NCI-H82 treated with DMSO at 0.1 percent for 48 hours (cell line): ENCODE measurements around the gene GALNT4.

ENCODE experiments used
- DNase-seq: peaks from one replicate; lab custom pipeline; 2025; ENCODE audit not compliant: unreplicated experiment; lab: John Stamatoyannopoulos, UW

The GALNT4 gene

GRCh38 chr12:89537389-89537788 lies 12.8 kb upstream of the GALNT4 start:
- no peak for DNase-seq

DNA sequence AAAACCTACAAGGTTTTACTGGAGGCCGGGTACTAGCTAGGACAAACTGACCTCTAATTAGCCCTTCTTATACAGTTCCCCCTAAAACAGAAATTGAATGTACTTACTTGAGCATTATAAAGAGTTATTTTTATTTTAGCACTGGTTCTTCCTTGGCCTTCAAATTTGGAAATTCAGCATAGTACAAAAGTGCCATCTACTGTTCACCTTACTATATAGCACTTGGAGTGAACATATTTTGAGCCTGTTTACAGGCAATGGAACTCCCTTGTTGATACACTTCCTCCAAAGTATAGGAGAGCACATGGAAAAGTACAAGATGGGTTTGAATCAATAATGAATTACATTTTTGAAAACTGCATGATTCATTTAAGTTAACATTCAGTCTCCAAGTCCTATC lies 5.1 kb upstream of the GALNT4 start:
- peak; percentile 9 for DNase-seq

- DNase-seq, result no peak
Measured at GRCh38 chr12:89528434-89528833, 3.8 kb upstream of the GALNT4 start.

DNA sequence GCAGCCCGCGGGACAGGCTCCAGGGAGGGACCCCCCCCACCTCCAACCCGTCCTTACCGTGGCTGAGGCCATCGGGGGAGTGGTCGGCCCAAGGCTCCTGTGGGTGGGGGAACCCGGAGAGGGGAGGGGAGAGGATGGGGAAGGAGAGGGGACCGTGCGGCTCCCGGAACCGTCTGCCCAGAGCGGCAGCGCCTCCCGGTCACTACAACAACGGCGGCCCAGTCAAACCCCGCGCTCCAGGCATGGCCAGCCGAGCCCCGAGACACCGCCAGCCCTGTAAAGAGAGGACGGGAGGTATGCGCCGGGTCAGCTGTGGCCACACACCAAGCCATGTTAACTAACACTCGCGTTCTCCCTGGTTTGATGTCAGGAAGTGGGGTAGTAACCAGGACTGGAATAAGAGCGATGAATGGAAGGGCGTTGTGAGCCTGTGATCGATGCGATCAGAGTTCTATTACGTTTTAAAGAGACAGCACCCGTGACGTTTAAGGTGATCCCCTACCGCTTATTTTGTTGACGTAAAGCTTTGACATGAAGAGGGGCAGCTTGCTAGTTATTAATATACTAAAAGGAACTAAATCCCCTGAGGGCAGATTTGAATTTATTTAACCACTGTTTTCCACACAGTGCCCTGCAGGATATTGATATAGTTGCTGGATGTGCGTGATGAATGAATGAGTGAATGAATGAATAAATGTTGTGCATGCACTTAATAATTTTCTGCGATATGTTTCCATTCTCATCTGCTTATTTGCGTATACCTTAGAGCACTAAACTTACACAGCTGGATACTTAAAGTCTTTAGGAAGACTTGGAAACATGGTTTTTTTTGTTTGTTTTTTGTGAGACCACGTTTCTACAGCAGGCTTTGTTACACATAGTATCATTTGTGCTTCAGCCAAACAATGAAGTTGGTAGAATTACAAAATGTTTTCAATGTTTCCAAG lies 1.5 kb upstream of the GALNT4 start, which contains the start of gene POC1B:
Gene POC1B, minus strand, starts transcription at position 224 of the 947 bp plus-strand sequence. Its CDS starts 152 bp downstream, at position 72.
- peak; percentile 81 for DNase-seq

DNA sequence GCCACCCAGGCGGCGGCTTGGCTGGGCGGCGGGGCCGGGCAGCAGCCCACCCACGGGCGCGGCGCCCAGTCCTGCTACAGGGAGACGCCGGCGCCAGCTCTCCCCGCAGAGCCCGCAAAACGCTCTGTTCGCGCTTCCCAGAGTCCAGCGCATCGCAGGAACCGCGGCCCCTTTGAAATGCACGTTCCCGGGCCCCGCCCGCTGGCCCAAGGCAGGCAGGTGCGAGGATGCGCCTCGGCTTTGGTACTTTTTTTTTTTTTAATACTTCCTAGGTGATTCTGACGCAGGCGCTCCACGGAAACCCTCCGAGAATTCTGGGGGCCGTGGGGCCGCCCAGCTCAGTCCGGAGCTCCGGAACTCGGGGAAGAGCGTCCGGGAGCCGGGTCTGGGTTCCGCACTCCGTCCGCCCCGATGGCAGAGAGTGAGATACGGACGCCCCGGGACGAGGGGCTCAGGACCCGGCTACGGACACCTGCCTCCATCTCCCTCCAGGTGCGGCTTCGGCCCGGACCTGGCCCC lies 768 bp upstream of the GALNT4 start:
- no peak for DNase-seq

DNA sequence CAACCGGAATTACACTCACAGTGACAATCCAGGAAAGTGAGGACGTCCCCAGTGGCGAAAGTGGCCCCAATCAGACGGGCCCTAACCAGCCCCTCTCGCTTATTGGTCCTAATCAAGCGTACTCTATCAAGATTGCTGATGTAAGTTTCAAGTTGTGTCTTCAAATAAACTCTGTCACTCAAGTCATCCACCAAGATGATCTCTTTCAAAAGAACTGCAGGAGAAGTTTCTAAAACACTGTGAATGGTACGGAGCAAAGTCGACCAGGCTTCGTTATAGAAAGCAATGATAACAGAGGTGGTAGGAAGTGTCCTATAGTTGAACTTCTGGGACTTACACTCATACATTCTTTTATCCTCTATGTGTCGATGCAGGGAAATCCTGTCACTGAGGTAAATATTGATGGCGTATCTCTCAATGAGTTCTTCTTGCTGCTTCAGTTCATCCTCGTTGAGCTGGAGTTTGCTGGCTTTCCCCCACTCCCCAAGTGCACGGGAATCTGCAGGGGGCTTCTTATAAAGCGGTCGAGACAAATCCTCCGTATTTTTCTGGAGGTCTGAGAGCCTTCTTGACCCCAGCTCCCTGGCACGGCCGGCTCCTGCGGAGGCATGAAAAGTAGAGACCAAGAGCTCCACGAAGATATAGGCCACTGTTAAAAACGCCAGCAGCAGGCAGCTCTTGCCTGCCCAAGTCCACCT lies 604 bp downstream of the GALNT4 start:
- DNase-seq, result no peak

DNA sequence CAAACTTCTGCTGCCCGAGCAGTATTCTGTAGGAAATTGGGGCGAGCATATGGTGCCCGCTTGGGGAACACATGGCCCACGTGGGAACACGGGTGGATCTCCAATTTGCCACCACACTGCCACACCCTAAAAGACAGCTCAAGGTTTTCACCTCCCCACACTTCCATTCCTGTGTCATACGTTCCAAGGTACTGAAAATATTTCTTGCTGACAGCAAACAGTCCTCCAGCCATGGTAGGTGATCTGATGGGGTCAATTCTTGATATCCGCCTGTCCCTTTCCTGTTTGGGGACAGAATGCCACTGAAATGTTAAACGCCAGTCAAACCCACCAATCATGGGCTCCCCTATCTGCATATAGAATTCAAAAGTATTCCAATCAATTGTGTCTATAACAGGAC lies 1.2 kb downstream of the GALNT4 start:
- DNase-seq, result no peak

DNA sequence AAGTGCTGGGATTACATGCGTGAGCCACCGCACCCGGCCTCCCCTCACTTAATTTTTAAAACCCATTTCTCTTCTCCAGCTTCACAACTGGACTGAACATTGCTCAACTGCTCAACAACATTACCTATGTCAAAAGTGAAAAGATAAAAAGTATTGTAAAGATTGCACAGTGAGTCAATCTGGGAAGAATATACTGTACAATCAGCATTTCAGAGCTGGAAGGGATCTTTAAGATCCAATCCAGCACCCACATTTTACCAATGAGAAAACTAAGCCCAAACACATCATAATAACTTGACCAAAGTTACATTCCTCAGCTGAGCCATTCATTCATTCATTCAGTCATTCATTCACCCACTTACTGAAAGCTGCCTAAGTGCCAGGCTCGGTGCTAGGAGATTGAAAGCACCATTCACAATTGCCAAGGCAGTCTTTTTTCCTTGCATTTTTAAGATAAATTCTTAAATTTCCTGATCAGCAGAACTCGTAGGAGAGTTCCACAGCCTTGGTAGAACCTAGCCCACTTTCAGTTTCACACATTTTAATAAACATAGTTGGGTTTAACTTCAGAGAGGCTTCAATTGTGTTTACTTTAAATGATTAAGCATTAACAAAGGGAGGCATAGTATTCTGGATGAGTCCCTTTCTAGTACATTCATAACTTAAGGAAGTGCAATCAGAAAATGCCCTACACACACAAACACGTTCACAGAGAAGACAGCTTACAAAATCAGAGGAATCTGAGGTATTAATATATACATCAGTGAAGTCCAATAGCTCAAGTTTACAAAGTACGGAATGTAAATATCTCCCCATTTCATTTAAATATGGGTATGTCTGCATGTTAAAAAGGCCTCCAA lies 3.0 kb downstream of the GALNT4 start:
- no peak for DNase-seq

- no peak for DNase-seq
Measured at GRCh38 chr12:89517720-89518119, 6.9 kb downstream of the GALNT4 start.

GRCh38 chr12:89516633-89517032 lies 8.0 kb downstream of the GALNT4 start:
- DNase-seq, result no peak

GRCh38 chr12:89514751-89515150 lies 9.8 kb downstream of the GALNT4 start:
- DNase-seq, result no peak

DNA sequence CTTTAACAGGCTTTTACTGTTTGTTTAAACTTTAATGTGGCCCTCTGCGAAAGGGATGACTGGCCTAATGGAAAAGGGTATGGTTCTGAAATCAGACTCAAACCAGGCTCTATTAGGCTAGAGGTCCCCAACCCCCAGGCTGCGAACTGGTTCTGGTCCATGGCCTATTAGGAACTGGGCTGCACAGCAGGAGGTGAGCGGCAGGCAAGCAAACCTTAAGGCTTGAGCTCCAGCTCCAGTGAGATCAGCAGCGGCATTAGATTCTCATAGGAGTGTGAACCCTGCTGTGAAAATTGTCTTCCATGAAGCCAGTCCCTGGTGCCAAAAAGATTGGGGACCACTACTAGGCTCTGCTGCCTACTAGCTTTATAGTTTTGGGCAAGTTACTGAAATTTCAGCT lies 11.1 kb downstream of the GALNT4 start:
- no peak for DNase-seq

DNA sequence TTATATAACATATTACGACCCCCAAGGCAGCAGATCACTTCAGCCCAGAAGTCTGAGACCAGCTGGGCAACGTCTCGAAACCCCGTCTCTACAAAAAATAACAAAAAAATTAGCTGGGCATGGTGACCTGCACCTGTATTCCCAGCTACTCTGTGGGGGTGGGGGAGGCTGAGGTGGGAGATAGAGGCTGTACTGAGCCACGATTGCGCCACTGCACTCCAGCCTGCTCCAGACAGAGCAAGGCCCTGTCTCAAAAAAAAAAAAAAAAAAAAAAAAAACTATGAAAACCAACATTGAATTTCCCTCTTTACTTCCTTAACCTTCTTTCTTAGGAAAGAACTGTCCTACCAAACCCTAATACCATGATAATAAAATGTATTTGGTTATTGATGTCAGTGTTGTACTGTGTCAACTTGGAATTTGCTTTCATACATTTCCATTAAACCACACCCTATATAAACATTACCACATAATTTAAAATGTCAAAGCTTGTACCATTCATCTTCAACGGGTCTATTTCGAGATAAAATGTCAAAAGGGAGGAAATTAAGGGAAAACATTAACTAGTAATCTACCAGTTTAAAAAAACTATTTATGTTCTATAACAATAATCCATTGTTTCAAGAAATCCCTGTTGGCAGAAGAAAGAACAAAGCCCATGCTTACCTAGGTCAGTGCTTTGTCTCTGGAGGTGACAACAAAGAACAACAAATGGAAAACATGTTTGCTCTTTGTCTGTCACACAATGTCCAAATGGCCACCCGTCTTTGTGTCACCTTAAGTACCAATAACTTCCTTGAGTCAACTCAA lies 17.4 kb downstream of the GALNT4 start:
- DNase-seq, result no peak

DNA sequence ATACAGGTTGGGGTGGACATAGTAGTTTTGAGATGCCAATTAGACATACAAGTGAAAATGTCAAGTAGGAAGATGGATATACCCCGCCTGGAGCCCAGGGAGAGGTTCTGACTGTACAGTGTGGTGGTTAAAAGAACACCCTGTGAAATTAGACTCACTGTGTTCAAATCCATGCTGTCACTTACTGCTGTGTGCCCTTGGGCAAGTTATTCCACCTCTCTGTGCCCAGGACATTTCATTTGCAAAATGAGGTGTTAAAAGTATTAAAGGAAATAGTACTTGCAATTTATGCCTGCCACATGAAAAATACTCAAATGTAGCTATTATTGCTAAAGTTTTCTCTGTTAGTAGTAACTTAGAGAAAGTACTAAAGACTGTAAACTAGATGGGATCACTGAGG lies 18.5 kb downstream of the GALNT4 start:
- DNase-seq, result no peak

DNA sequence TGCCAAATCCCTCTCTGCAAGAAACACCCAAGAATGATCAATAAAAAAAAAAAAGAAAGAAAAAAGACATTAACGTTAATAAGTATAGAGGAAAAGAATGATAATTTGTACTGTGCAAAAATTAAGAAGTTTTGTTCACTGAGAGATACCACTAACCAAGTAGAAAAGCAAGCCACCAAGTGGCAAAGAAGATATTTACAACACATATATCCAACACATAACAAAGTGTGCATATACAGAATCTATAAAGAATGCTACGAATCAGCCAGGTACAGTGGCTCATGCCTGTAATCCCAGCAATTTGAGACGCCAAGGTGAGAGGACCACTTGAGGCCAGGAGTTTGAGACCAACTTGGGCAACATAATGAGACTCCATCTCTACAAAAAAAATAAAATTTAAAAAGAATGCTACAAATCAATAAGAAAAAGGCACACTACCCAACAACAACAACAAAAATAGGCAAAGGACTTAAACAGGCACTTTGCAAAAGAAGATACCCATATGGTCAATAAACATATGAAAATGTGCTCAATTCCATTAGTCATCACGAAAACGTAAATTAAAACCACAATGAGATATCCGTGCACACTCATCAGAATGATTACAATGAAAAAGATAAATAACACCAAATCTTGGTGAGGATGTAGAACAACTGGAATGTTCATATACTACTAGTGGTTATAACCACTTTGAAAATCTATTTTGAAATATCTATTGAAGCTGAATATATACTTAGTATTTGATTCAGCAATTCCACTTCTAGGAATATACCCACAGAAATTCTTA lies 19.8 kb downstream of the GALNT4 start:
- no peak for DNase-seq

DNA sequence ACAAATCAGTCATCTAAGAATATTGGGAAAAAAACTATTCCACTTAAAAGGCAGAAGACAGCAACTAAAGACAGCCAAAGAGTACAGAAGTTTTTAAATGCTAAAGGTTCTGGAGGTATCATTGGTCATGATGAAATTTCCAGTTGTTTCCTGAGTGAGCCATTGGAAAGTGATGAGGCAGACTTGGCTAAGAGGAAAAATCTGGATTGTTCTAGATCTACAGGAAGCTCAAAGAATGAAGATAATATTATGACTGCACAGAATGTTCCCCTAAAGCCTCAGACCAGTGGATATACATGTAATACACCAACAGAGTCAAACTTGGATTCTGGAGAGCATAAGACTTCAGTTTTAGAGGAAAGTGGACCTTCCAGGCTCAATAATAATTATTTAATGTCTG lies 22.8 kb downstream of the GALNT4 start:
- no peak for DNase-seq

DNA sequence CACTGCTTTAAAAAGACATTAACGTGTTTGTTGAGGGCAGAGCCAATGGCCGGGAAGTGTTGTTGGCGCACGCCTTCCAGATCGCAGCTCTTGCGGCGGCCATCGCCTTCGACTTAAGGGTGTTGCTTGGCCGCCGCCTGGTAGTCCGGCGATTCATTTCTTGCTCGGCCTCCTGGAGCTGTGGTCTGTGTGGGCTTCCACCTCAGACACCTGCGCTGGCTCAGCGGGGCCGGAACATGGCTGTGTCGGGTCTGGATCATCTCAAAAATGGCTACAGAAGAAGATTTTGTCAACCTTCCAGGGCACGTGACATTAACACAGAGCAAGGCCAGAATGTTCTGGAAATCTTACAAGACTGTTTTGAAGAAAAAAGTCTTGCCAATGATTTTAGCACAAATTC lies 24.7 kb downstream of the GALNT4 start:
- DNase-seq, result no peak

GRCh38 chr12:89497467-89497866 lies 27.1 kb downstream of the GALNT4 start:
- no peak for DNase-seq

- DNase-seq, result no peak
Measured at GRCh38 chr12:89497005-89497404, 27.6 kb downstream of the GALNT4 start.
